Naive B cell (primary cell): ENCODE data around the gene ADCY3. TPM values are rescaled to one million over a fixed set of nuclear protein-coding genes. Genes with fewer than 3 reads are reported as not detected.
A peak's percentile ranks its signal among the peaks of the same experiment; 100 is the strongest.
"Not testable (repeated sequence)": the region's sequence is repeated elsewhere in the genome, so short reads cannot be mapped to it uniquely, and the experiment has no call there.

ENCODE experiments used
- ATAC-seq, 2 donors: fragments of 150-1000 bp; cut with Tn5 transposase; 2 replicates each; pipeline ENCODE4 v1.10.0; 2021; ENCODE audit warnings: low read depth in 2 of 2, mild to moderate bottlenecking in 2 of 2, moderate library complexity in 2 of 2
- DNase-seq: peaks from one replicate; pipeline ENCODE4 v3.0.0; 2022
- H3K27ac Mint-ChIP-seq, 6 donors: one replicate each; pipeline ENCODE4 v1.8.0; 2020 to 2022; ENCODE audit warnings: mild to moderate bottlenecking in 6 of 6, mixed read lengths in 6 of 6, moderate library complexity in 5 of 6, inconsistent platforms in 2 of 6
- H3K27me3 Mint-ChIP-seq, 3 donors: one replicate each; pipeline ENCODE4 v1.8.0; 2021 to 2022; ENCODE audit warnings: mixed read lengths in 3 of 3, mild to moderate bottlenecking in 1 of 3
- H3K36me3 Mint-ChIP-seq, 2 donors: one replicate each; pipeline ENCODE4 v1.8.0; 2020 to 2022; ENCODE audit warnings: mixed read lengths in 2 of 2, inconsistent platforms in 1 of 2, mild to moderate bottlenecking in 1 of 2
- H3K4me1 Mint-ChIP-seq, 3 donors: one replicate each; pipeline ENCODE4 v1.8.0; 2020 to 2022; ENCODE audit warnings: mixed read lengths in 3 of 3, inconsistent platforms in 1 of 3, mild to moderate bottlenecking in 1 of 3, moderate library complexity in 1 of 3
- H3K4me3 Mint-ChIP-seq, 8 donors: one replicate each; pipeline ENCODE4 v1.8.0; 2020 to 2022; ENCODE audit warnings: mild to moderate bottlenecking in 8 of 8, mixed read lengths in 8 of 8, moderate library complexity in 8 of 8, inconsistent platforms in 2 of 8
- H3K9me3 Mint-ChIP-seq, 7 donors: one replicate each; pipeline ENCODE4 v1.8.0; 2020 to 2022; ENCODE audit warnings: mixed read lengths in 7 of 7, mild to moderate bottlenecking in 5 of 7, inconsistent platforms in 2 of 7, moderate library complexity in 1 of 7
- polyA plus RNA-seq, 6 donors: library from polyadenylated mRNA; unstranded; fragments of 300-500 nt; fragmentation: Illumina TruSeq; gene quantifications; one replicate each; pipeline ENCODE4 v1.2.3, GENCODE V29; 2021; ENCODE audit warnings: low read depth in 6 of 6

ADCY3 gene
- polyA plus RNA-seq, 6 donors from 2014 or later = 13.3 to 29.8 (median 20.7) TPM

DNA sequence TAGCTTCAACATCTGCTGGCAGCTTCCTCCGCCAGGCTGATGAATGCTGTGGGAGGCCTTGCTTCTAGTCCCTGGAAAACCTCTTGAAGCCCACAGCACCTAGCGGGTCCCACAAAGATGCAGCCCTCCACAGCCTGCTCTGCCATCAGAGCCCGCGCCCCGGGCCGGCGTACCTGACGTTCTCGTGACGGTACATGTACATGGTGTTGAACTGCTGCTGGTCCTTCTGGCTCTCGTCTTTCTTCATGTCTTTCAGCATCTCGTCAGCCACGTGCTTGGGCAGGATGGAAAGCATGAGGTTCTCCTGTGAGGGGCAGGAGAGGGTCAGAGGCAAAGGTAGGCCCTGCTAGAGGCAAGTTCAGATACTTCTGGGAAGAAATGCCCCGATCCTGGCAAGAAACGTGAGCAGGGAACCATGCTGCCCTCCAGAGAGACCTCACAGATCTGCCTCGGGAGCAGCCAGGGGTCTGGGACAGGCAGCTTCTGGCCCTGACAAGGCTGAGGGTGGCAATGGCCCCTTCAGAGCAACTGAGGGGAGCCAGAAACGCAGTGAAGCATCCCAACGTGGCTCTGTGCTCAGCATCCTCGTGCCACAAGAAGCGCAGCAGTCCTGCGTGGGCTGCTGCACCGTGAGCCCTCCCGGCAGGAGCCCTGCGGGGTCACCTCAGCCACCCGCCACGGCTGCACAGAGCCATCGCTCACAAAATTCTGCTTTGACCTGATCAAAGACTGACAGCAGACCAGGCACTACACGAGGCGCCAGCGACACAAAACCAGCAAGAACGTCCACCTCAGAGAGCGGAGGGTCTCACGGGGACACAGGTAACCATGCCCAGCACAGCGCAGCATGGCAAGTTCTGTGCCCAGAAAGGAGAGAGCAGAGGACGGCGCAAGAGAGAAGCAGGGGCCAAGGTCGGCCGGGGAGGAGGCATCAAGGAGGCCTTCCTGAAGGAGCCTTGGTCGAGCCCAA is 77.7 kb downstream of the ADCY3 start:
- DNase-seq (no peak), ATAC-seq (no peak)
- peaks cover 0 to 14% of the 10 kb centered on the region in 2 donors for H3K36me3 Mint-ChIP-seq
- peaks cover 0 to 9% (median 7%) of the 10 kb centered on the region in 7 donors for H3K9me3 Mint-ChIP-seq
- H3K4me3 Mint-ChIP-seq = no peak overlapping the region
- H3K4me1 Mint-ChIP-seq = peaks cover 0 to 3% (median 0%) of the 10 kb centered on the region in 3 donors
- no peaks in the 10 kb centered on the region for H3K27me3 Mint-ChIP-seq
- H3K27ac Mint-ChIP-seq = no peak overlapping the region

DNA sequence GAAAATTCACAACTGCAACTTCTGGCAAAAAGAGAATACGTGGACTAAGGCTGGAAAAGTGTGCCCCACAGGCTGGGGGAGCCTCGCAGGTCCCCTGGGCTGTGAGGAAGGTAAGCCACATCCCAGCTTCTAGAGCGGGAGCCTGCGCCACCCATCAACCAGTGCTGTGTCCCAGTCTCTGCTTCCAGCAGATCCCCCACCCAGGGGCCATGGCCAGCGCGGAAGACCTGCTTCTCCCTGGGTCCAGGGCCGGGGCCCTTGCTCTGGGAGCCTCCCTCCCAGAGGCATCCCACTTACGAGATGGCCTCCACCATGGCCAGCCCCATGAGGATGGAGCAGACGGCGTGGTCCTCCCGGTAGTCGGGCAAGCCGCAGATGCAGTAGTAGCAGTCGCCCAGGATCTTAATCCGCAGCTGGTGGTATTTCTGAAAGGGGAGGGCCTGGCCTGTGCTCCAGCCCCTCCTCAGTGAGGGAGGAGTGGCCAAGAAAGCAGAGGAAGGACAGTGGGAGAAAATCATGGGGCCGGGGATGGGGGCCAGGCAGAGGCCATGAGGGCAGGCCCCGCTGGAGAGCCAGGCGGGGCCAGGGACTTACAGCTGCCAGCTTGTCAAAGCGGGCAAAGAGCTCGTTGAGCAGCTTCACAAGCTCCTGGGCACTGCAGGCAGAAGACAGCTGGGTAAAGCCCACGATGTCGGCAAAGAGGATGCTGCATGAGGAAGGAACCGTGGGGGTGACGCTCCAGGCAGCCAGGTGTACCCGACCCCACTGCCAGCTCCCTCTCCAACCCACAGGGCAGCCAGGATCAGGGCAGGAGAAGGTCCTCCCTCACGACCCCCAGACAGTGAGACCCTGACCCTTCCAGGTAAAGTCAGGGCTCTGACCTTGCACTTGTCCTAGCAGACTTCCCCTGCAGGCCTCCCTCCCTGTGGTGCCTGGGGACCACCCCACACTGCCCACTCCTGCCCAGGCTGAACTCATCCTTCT is 78.8 kb downstream of the ADCY3 start:
- Mint-ChIP-seq H3K36me3 (peaks cover 0 to 11% of the 10 kb centered on the region in 2 donors), H3K27me3 (no peaks in the 10 kb centered on the region), H3K4me1 (peaks cover 0 to 3% (median 0%) of the 10 kb centered on the region in 3 donors), H3K27ac (no peak overlapping the region), H3K4me3 (no peak overlapping the region), H3K9me3 (peaks cover 0 to 6% (median 0%) of the 10 kb centered on the region in 7 donors)
- DNase-seq = no peak
- no peak for ATAC-seq

DNA sequence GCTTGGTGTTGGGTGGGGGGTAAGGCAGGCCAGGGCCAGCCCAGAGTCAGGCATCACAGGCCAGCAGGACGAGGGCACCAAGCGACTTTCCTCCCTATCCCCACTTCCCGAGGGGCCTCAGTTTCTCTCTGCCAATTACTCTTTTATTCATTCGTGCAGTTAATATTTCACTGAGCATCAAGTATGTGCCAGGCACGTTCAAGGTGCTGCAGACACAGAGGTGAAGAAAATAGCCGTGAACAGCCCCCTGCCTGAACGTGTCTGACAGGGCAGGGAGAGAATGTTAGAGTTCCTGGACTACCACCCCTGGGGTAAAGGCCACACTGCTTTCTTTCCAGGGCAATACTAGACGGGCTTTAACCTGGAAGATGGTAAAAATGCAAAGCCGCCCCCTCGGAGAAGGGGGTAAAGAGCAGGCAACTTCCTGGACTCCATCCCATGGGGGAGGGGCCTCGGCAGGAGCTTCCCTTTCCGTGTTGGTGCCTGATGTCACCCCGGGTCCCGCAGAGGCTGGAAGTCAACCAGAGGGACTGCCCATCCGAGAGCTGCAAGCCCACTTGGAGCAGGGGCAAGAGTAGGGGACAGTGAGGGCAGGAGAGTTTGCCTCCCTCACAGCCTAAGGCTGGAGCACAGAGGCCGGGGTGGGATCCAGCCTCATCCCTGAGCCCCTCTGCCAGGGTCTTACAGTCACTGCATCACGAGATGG is 79.7 kb downstream of the ADCY3 start:
- peaks cover 0 to 4% (median 0%) of the 10 kb centered on the region in 7 donors for H3K9me3 Mint-ChIP-seq
- H3K4me3 Mint-ChIP-seq = no peak overlapping the region
- no peak overlapping the region for H3K27ac Mint-ChIP-seq
- ATAC-seq = no peak
- peaks cover 0 to 16% of the 10 kb centered on the region in 2 donors for H3K36me3 Mint-ChIP-seq
- no peak for DNase-seq
- no peaks in the 10 kb centered on the region for H3K27me3 Mint-ChIP-seq
- peaks cover 0 to 3% (median 0%) of the 10 kb centered on the region in 3 donors for H3K4me1 Mint-ChIP-seq

DNA sequence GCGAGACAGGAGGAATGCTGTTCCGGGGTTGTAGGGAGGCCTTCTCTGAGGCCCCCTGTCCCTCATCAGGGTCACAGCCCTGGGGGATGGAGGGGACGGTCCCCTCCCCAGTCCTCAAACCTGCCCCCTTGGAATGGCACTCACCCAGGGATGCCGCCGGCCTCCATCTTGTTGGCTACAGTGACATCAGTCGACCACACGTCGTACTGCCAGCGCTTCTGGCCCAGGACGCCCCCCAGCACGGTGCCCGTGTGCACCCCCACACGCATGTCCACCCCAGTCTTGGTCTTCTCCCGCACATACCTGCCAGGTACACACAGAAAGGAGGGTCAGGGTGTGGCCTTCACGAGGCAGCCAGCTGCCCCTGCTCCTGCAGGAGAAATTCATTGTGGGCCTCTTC is 80.3 kb downstream of the ADCY3 start:
- Mint-ChIP-seq H3K4me3 (no peak overlapping the region), H3K36me3 (peaks cover 0 to 22% of the 10 kb centered on the region in 2 donors), H3K27ac (no peak overlapping the region), H3K4me1 (peaks cover 0 to under 1% (median 0%) of the 10 kb centered on the region in 3 donors), H3K27me3 (no peaks in the 10 kb centered on the region), H3K9me3 (peaks cover 0 to 4% (median 0%) of the 10 kb centered on the region in 7 donors)
- ATAC-seq = no peak
- DNase-seq = no peak

DNA sequence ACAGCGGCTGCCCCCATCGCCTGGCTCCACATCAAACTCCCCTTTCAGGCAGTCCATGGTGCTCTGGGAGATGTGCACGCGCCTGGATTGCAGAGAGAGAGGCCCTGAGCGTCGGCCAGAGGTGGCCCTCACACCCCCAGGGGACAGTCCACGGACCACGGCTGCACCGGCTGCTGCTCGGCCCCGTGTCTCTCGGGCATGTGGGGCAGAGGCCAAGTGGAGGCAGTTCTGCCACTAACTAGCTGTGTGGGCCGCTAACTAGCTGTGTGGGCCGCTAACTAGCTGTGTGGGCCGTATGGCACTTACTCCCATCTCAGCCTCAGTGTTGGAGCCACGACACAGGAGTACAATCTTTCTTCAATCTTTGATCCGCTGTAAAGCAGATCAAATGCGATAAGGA is 81.5 kb downstream of the ADCY3 start:
- ATAC-seq (no peak), DNase-seq (no peak)
- H3K4me3 Mint-ChIP-seq = no peak overlapping the region
- H3K27me3 Mint-ChIP-seq = no peaks in the 10 kb centered on the region
- no peaks in the 10 kb centered on the region for H3K4me1 Mint-ChIP-seq
- H3K36me3 Mint-ChIP-seq = peaks cover 0 to 20% of the 10 kb centered on the region in 2 donors
- no peak overlapping the region for H3K27ac Mint-ChIP-seq
- peaks cover 0 to 2% (median 0%) of the 10 kb centered on the region in 7 donors for H3K9me3 Mint-ChIP-seq

DNA sequence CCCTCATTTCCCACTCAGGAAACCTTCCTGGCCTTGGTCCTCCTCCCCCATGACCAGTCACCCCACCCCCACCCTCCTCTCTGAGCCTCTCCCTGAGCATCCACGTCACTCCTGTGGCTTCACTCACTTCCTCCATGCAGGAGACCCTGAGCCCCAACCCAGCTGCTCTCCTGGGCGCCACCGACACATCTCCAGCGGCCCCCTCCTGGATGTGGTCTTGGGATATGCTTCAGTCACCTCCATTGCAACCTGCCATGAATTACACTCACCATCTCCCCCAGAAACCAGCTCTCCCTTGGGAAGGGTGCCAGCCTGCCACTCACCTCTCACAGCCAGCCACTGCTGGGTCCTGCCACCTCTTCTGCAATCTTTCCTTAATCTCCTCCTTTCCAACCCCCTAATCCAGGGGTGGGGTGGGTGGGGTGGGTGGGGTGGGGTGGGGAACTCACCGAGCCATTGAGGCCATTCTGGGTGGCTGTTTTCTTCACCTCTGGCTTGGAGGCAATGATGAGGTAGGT is 82.0 kb downstream of the ADCY3 start:
- peaks cover 0 to 16% of the 10 kb centered on the region in 2 donors for H3K36me3 Mint-ChIP-seq
- ATAC-seq = no peak

DNA sequence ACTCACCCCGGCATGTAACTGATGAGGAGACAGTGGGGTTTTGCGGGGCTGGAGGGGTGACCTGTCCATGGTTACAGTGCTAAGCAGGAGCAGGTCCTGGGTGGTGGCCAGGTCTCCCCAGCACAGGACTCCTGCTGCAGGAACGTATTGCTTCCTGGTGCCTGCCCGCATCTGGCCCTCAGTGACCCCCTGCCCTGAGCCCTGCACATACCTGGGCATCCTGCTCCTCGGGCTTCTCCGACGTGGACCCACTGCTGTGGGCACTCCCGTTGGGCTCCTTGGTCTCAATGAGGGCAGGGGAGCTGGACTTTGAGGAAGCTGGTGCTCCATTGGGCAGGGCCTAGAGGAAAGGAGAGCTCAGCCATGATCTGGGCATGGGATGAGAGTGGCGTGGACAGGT is 83.3 kb downstream of the ADCY3 start:
- no peaks in the 10 kb centered on the region for H3K27me3 Mint-ChIP-seq
- H3K36me3 Mint-ChIP-seq = peaks cover 0 to 23% of the 10 kb centered on the region in 2 donors
- DNase-seq = no peak
- ATAC-seq = no peak
- H3K4me3 Mint-ChIP-seq = no peak overlapping the region
- no peaks in the 10 kb centered on the region for H3K4me1 Mint-ChIP-seq
- peak overlapping the region in 2 of 6 donors; percentile 18 to 82 for H3K27ac Mint-ChIP-seq
- no peaks in the 10 kb centered on the region for H3K9me3 Mint-ChIP-seq

More for the DNA sequence above, 82.0 kb downstream of the ADCY3 start:
- Mint-ChIP-seq H3K27ac (peak overlapping the region in 1 of 6 donors; percentile 90), H3K9me3 (no peaks in the 10 kb centered on the region), H3K4me1 (no peaks in the 10 kb centered on the region), H3K4me3 (no peak overlapping the region), H3K27me3 (no peaks in the 10 kb centered on the region)
- no peak for DNase-seq

DNA sequence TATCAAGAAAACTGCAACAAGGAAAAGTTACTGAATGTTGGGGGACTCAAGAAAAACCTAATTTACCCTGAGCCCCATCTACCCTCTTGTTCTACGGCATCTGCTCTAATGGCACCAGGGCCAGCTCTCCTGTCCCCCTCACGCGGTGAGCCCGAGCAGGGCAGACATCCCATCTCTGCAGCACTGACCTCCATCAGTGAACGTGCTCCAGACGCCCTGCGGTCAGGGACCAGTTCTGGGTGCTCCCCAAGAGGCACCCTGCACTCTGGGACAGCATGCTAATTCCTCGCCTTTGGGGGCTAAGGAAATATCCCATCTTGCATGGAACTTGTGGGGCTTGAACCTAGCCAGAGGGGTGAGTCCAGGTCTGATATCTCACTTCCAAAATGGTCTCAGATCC is 83.8 kb downstream of the ADCY3 start:
- H3K4me3 Mint-ChIP-seq = no peak overlapping the region
- DNase-seq = no peak
- peaks cover 0 to 23% of the 10 kb centered on the region in 2 donors for H3K36me3 Mint-ChIP-seq
- peak overlapping the region in 1 of 6 donors; percentile 10 for H3K27ac Mint-ChIP-seq
- no peaks in the 10 kb centered on the region for H3K27me3 Mint-ChIP-seq
- no peaks in the 10 kb centered on the region for H3K4me1 Mint-ChIP-seq
- no peaks in the 10 kb centered on the region for H3K9me3 Mint-ChIP-seq
- no peak for ATAC-seq

DNA sequence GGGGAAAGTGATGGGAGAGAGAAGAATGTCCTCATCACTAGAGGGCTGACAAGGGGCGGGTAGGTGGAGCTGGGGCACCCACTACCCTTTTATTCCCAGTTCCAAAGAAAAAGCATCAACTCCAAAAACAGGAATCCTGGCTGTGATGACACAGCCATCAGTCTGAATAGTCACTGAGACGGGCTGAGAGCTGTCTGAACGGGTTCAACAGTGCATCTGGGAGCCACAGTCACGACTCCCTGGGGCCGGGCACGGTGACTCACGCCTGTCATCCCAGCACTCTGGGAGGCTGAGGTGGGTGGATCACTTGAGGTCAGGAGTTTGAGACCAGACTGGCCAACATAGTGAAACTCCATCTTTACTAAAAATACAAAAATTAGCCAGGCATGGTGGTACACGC is 84.6 kb downstream of the ADCY3 start:
- H3K36me3 Mint-ChIP-seq = peaks cover 0 to 23% of the 10 kb centered on the region in 2 donors
- H3K4me1 Mint-ChIP-seq = not testable (repeated sequence)

DNA sequence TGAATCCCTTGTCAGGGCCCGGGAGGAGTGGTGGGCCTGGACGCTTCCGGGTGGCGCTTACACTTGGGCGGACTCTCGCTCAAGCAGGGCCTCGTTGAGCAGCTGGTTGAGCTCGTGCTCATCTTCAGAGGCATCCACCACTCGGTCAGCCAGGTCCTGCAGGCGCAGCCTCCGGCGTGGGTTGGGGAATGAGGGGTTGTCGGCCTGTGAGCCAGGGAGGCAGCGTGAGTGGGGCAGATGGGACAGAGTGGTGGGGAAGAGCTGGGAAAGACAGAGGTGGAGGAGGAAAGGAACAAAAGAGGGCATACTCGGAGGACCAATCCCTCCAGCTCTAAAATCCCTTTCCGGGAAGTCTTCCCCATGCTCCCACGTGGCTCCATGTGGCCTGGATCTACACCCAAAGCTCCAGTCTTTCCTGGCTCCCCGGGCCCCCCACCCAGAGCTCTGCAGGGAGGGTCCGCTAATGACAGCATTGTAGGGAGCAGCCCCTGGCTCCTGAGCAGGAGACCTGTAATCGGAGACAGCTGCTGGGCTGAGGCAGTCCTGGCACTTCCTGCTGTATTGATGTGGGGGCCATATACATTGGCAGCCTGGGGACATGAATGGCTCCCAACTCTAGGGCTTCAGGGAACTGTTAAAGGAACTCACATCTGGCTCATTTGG is 85.2 kb downstream of the ADCY3 start:
- no peak for ATAC-seq
- Mint-ChIP-seq H3K9me3 (no peaks in the 10 kb centered on the region), H3K27ac (peak overlapping the region in 2 of 6 donors; percentile 1 to 32), H3K36me3 (peaks cover 0 to 23% of the 10 kb centered on the region in 2 donors), H3K4me1 (no peaks in the 10 kb centered on the region), H3K27me3 (no peaks in the 10 kb centered on the region), H3K4me3 (no peak overlapping the region)
- no peak for DNase-seq

More for the DNA sequence above, 84.6 kb downstream of the ADCY3 start:
- H3K4me3 Mint-ChIP-seq, H3K27me3 Mint-ChIP-seq, ATAC-seq, H3K9me3 Mint-ChIP-seq, DNase-seq: not testable (repeated sequence)
- H3K27ac Mint-ChIP-seq = peak overlapping the region in 2 of 6 donors; percentile 1 to 32

DNA sequence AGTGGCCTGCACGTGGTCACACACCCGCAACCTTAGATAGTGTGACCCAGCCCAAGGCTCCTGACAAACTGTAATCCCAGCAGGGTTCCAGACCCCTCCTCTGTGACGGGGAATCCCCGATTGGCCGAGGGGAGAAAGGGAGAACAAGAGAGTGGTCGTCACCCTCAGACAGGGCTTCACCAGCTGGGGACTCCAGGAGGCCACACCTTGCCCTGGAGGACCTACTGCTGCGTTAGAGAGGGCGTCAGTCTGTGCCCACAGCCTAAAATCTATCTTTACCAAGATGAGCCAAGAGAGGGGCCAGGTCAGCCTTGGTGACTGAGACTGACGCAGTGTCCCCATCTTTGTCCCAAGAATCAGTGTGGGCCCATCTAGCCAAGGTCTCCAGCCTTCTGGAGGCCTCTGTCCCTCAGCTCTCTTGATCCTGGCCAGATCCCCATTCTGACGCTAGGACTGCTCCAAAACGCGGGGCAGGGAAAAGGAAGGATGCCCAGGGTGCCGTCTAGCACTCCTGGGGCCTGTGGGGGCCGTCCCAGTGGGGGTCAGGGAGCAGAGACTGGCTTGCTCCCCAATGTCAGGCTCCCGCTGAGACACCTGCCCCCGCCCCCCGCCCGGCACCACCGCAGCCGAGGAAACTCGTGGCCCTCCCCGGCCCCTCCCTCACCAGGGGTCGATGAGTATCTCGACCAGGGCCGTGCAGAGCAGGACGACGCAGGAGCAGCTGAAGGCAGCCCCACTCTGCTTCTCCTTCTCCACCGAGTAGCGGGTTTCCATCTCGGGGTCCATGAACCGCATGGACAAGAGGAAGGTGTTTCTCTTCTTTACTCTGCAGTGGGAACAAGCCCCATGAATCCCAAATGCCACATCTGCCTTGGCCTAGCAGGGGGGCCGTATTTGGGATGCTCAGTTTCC is 86.0 kb downstream of the ADCY3 start:
- H3K27ac Mint-ChIP-seq = peak overlapping the region in 1 of 6 donors; percentile 47
- H3K36me3 Mint-ChIP-seq = peaks cover 0 to 23% of the 10 kb centered on the region in 2 donors
- no peak for ATAC-seq
- no peak overlapping the region for H3K4me3 Mint-ChIP-seq
- no peaks in the 10 kb centered on the region for H3K4me1 Mint-ChIP-seq
- no peaks in the 10 kb centered on the region for H3K9me3 Mint-ChIP-seq
- no peaks in the 10 kb centered on the region for H3K27me3 Mint-ChIP-seq
- DNase-seq = no peak
